Measurements from ENCODE around the gene RTN4. TPM values are rescaled to one million over a fixed set of nuclear protein-coding genes. Genes with fewer than 3 reads are reported as not detected.
A peak's percentile ranks its signal among the peaks of the same experiment; 100 is the strongest.

The RTN4 gene
- total RNA-seq, 1 experiment from 2014 or later: 200 TPM

- no peak for DNase-seq
- H3K27me3 Mint-ChIP-seq (ENCODE audit: low read depth): peaks cover 7% of the 10 kb centered on the region
- Histone ChIP-seq H3K9ac (ENCODE audit: extremely low read depth, insufficient read length, low read length) (no peak overlapping the region), H3K18ac (ENCODE audit: insufficient read length, low read depth, low read length) (no peak overlapping the region), H2BK12ac (ENCODE audit: insufficient read length, low read depth, low read length) (no peak overlapping the region), H4K8ac (replicated peaks; ENCODE audit: insufficient read length, low read depth, low read length) (no peak overlapping the region), H3K4me1 (ENCODE audit: insufficient read depth, low read length) (no peaks in the 10 kb centered on the region), H3K79me2 (ENCODE audit: insufficient read depth, low read length) (no peaks in the 10 kb centered on the region), H3T11ph (ENCODE audit: low read length) (no peak overlapping the region), H3K79me1 (ENCODE audit: insufficient read depth, low read depth, low read length, poor library complexity, severe bottlenecking) (no peaks in the 10 kb centered on the region), H2BK120ac (ENCODE audit: low read depth, low read length, poor library complexity, severe bottlenecking) (no peak overlapping the region), H3K56ac (ENCODE audit: insufficient read length, low read depth, low read length) (no peak overlapping the region), H2BK15ac (ENCODE audit: low read depth, low read length) (no peak overlapping the region), H3K23ac (ENCODE audit: insufficient read length, low read depth, low read length) (no peak overlapping the region), H2AFZ (ENCODE audit: low read length) (no peak overlapping the region), H4K5ac (ENCODE audit: insufficient read length, low read depth, low read length) (no peak overlapping the region), H2BK20ac (ENCODE audit: low read depth, low read length, poor library complexity, severe bottlenecking) (no peak overlapping the region), H4K20me1 (ENCODE audit: control insufficient read depth, insufficient read depth, insufficient read length) (no peaks in the 10 kb centered on the region), H3K27ac (ENCODE audit: insufficient read length, low read depth, low read length) (no peak overlapping the region), H2BK5ac (ENCODE audit: insufficient read length, low read length) (no peak overlapping the region), H3K4me2 (ENCODE audit: insufficient read depth, insufficient read length, low read length) (no peak overlapping the region), H4K91ac (ENCODE audit: insufficient read length, low read depth, low read length) (no peak overlapping the region), H3K4ac (ENCODE audit: low read depth, low read length) (no peak overlapping the region), H3K14ac (ENCODE audit: insufficient read depth, low read length) (no peak overlapping the region), H3K23me2 (ENCODE audit: insufficient read length, low read depth, low read length, poor library complexity, severe bottlenecking) (no peaks in the 10 kb centered on the region), H3K9me3 (ENCODE audit: control insufficient read depth, low read depth, low read length) (no peaks in the 10 kb centered on the region), H2AK5ac (ENCODE audit: insufficient read length, low read length) (no peak overlapping the region), H3K27me3 (ENCODE audit: insufficient read depth, low read length) (no peaks in the 10 kb centered on the region)
- H3K4me3 Mint-ChIP-seq: no peak overlapping the region
- peak overlapping the region in 1 of 3 experiments; percentile 74; a peak in 1 of 7 replicates for H3K27ac Mint-ChIP-seq
- H3K4me1 Mint-ChIP-seq: peaks cover 3 to 4% of the 10 kb centered on the region in 2 experiments; a peak in 2 of 4 replicates
- TF ChIP-seq CTCF (conservative IDR thresholded peaks at IDR 0.05): no peak
- no CpG with 5 or more reads among the region's 16 CpGs for WGBS (ENCODE audit: extremely low coverage, insufficient read length, low lambda C conversion rate)
- no peaks in the 10 kb centered on the region for H3K36me3 Mint-ChIP-seq (ENCODE audit: insufficient read depth in 1 of 3, low read depth in 3 of 3)
- no peaks in the 10 kb centered on the region; a peak in 1 of 5 replicates for H3K9me3 Mint-ChIP-seq
Measured at GRCh38 chr2:54927751-54928615, 122.3 kb downstream of the RTN4 start.

Measured in H9 (cell line).